ENCODE results near the gene SPTBN1. TPM values are rescaled to one million over a fixed set of nuclear protein-coding genes. Genes with fewer than 3 reads are reported as not detected.

SPTBN1 gene
- total RNA-seq, 2 donors from 2014 or later: 117 to 135 TPM

DNA sequence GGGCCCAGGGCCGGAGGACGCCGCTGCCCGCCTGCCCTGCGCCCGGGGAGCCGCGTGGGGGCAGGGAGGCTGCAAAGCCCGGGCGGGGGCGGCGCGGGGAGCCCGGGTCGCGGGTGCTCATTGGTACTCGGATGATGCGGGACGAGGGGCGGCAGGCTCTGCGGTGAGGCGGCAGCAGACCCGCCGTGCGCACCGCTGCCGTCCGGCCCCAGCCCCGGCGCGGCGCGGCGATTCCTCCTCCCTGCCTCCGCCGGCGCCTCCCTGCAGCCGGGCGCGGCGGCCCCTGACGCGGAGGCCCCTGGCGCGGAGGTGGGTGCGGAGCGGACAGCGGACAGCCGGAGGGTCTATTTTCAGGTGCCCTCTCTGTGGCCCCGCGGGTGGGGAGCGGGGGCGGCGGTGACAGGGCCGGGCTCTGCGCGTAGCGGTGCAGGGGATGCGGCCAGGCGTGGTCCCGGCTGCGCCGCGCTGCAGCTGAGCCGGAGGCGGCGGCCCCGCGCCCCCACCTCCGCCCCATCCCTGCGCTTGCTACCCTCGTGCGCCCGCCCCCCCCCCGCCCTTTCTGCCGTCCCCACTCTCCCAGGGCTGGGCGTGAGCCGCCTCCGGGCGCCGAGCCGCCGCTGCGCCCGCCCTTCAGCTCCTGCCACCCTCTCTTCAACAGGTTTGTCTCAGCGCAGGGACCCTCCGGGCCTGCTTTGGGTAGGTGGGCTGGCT is 640 bp downstream of the SPTBN1 start:
- no peak overlapping the region for H3K27ac Mint-ChIP-seq
- ATAC-seq (peak; percentile 57 to 58), DNase-seq (ENCODE audit: low spot score in 2 of 2) (peak in 1 of 2 donors; percentile 28)
- peaks cover 0 to 5% of the 10 kb centered on the region in 2 donors for H3K36me3 Mint-ChIP-seq
- H3K9me3 Mint-ChIP-seq: no peaks in the 10 kb centered on the region

GRCh38 chr2:54457323-54458023 is 1.3 kb downstream of the SPTBN1 start:
- DNase-seq (ENCODE audit: low spot score in 2 of 2) (peak in 1 of 2 donors; percentile 13), ATAC-seq (peak; percentile 22 to 50)
- H3K36me3 Mint-ChIP-seq: peaks cover 0 to 5% of the 10 kb centered on the region in 2 donors
- H3K9me3 Mint-ChIP-seq: no peaks in the 10 kb centered on the region
- no peak overlapping the region for H3K27ac Mint-ChIP-seq

DNA sequence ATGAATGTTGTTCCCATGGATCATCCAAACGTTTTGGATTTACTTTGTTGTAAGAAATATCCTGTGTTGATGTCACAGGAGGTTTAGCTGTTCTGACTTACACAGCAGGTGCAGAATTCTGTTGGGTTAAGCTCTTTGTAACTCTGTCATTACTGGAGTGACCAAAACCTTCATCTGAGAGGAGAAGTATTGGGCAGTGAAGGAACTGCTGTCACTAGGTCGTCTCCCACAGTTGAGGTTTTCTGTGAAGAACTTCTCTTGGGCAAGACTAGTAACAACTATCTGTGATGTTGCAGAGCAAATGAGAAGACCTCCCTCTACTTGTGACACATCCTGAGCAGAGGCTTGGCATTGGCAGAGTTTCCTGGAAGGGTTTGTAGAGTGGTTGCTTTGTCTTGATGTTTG is 2.9 kb downstream of the SPTBN1 start:
- peak in 1 of 2 donors; percentile 36 for ATAC-seq
- Mint-ChIP-seq H3K36me3 (peaks cover 0 to 5% of the 10 kb centered on the region in 2 donors), H3K9me3 (no peaks in the 10 kb centered on the region), H3K27ac (no peak overlapping the region)
- no peak for DNase-seq (ENCODE audit: low spot score in 2 of 2)

GRCh38 chr2:54461261-54461660 is 5.1 kb downstream of the SPTBN1 start:
- H3K9me3 Mint-ChIP-seq: no peaks in the 10 kb centered on the region
- no peak for DNase-seq (ENCODE audit: low spot score in 2 of 2)
- no peak overlapping the region for H3K27ac Mint-ChIP-seq
- H3K36me3 Mint-ChIP-seq: no peaks in the 10 kb centered on the region
- no peak for ATAC-seq

- Mint-ChIP-seq H3K9me3 (no peaks in the 10 kb centered on the region), H3K27ac (no peak overlapping the region), H3K36me3 (no peaks in the 10 kb centered on the region)
- ATAC-seq (no peak), DNase-seq (ENCODE audit: low spot score in 2 of 2) (no peak)
Measured at GRCh38 chr2:54464341-54464740, 8.2 kb downstream of the SPTBN1 start.

GRCh38 chr2:54465143-54465542 is 9.0 kb downstream of the SPTBN1 start:
- Mint-ChIP-seq H3K27ac (no peak overlapping the region), H3K36me3 (no peaks in the 10 kb centered on the region), H3K9me3 (no peaks in the 10 kb centered on the region)
- ATAC-seq (no peak), DNase-seq (ENCODE audit: low spot score in 2 of 2) (no peak)

DNA sequence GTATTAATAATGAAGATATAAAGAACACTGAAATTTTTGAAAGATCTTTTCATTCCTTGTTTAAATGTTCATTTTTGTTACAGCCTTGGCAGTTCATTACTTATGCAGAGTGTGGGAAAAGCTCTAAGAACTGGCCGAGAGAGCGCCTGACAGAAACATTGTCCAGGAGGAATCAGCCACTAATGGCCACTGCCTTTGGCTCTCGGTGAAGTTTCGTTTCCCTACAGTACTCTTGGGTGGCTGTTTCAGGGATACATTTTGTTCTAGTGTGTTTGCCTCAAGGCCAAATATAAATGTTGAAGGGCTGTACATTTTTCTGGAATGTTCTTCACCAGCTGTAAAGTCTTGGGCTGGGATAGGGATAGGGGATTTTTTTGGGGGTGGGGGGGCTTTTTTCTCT is 10.7 kb downstream of the SPTBN1 start:
- H3K9me3 Mint-ChIP-seq: no peaks in the 10 kb centered on the region
- no peak for ATAC-seq
- no peak for DNase-seq (ENCODE audit: low spot score in 2 of 2)

DNA sequence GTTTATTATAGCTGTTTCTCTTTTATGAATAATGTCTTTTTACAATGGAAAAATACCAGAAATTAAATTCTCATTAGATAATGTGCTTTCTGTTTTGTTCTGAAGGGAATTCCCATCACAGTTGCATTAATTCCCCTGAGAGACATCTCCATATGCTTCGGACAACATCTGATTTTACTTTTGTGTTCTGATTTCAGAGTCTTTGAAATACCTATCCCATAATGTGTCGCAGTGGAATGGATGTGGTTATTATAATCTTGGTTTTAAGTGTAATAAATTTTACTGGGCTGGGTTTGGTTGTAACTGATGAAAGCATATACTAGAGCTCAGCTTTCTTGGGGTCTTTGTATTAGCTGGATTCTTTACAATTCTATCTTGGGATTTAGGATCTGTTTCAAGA is 12.5 kb downstream of the SPTBN1 start:
- Mint-ChIP-seq H3K9me3 (no peaks in the 10 kb centered on the region), H3K27ac (no peak overlapping the region), H3K36me3 (no peaks in the 10 kb centered on the region)
- no peak for ATAC-seq
- no peak for DNase-seq (ENCODE audit: low spot score in 2 of 2)

More for the DNA sequence above, 10.7 kb downstream of the SPTBN1 start:
- Mint-ChIP-seq H3K27ac (no peak overlapping the region), H3K36me3 (no peaks in the 10 kb centered on the region)

DNA sequence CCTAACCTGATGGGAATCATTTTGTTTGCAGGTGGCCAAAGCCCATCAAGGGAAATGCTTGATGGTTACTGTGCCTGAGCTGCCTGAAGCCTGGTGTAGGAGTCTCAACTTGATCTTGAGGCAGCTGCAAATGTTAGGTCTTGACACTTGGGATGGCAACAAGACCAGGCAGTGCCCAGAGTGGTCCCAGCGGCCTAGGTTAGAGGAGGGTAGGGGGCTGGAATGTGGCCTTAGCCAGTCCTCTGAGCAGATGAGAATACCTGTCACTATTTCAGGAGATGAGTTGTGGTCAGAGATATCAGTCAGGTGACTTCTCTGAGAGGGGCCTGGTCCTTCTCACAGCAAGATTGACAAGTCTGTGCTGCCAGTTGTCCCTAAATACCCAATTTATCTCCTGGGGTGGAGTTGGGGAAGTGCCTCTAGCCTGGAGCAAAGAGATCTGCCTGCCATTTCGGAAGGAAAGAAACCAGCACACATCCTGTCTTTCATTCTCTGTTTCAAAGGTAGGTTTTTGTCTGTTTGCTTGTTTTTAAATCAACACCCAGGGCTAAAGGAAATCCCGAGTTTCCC is 13.4 kb downstream of the SPTBN1 start:
- no peak for ATAC-seq
- Mint-ChIP-seq H3K36me3 (no peaks in the 10 kb centered on the region), H3K27ac (no peak overlapping the region)

DNA sequence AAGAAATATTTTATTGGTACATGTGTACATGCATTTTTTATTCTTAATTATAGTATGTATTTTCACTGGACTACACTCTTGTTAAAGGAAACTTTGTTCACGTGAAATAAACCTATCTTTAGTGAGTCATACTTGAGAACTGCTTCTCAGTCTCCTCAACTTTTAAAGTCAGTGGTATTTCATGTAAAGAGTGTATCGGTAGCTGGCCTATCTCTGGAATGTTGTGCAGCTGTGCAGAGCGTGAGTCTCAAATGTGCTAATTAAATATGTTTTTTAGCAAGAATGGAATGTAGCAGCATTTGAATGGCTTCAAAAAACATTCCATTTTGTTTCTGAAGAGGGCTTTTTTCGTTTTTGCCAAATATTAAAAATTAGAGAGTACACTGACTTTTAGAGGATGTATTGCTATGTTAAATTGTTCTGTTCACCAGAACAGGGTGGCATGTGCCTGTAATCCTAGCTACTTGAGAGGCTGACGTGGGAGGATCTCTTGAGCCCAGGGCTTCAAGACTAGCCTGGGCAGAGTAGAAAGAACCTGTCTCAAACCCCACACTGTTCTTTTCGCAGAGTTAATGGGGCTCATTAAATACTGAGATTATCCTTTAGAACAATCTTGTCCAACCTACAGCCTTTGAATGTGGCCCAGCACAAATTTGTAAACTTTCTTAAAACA is 14.3 kb downstream of the SPTBN1 start:
- Mint-ChIP-seq H3K27ac (no peak overlapping the region), H3K36me3 (no peaks in the 10 kb centered on the region), H3K9me3 (no peaks in the 10 kb centered on the region)
- DNase-seq (ENCODE audit: low spot score in 2 of 2) (no peak), ATAC-seq (no peak)

More for the DNA sequence above, 13.4 kb downstream of the SPTBN1 start:
- no peak for DNase-seq (ENCODE audit: low spot score in 2 of 2)
- H3K9me3 Mint-ChIP-seq: no peaks in the 10 kb centered on the region

DNA sequence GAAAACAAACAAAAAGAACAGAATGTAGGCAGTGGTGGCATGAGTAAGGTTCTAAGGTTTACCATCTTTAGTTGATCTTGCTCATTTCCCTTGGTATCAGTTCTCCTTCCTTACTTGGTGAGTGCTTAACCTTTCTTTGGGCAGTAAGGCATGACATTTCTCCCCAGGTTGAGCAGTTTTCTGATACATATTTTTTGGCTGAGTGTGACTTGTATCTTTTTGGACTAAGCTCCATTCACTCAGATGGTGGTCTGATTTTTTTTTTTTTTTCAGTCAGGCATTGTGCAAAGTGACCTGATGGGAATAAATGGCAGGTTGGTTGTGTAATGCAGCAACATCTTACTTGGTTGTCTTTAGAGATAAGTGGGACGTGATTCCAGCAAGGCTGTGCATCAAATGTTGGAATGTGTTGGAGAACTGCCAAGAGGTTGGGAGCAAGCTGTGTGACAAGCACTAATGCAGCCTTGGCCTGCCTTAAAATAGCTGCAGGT is 15.1 kb downstream of the SPTBN1 start:
- ATAC-seq: no peak
- no peak for DNase-seq (ENCODE audit: low spot score in 2 of 2)
- Mint-ChIP-seq H3K36me3 (no peaks in the 10 kb centered on the region), H3K27ac (no peak overlapping the region), H3K9me3 (no peaks in the 10 kb centered on the region)

DNA sequence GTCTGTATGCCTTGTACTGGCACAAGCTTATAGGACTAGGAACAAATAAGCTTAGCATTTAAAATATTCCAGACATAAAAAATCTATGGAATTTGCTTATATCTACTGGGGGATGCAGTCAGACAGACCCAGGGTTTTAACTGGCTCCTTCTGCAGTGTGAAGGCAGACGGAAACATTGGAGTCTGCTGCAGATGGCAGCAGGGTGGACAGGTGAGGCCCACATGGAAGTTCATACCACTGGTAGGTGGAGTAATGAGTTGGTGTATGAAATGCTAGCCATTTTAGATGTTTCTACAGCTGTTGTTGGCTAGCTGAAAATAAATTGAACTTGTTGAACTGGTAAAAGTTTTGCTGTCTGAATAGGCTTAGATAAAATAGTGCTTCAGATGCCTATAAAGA is 17.7 kb downstream of the SPTBN1 start:
- H3K36me3 Mint-ChIP-seq: no peaks in the 10 kb centered on the region
- ATAC-seq (no peak), DNase-seq (ENCODE audit: low spot score in 2 of 2) (no peak)
- H3K27ac Mint-ChIP-seq: no peak overlapping the region
- no peaks in the 10 kb centered on the region for H3K9me3 Mint-ChIP-seq

GRCh38 chr2:54475285-54475684 is 19.2 kb downstream of the SPTBN1 start:
- no peak for DNase-seq (ENCODE audit: low spot score in 2 of 2)
- H3K9me3 Mint-ChIP-seq: no peaks in the 10 kb centered on the region
- no peak overlapping the region for H3K27ac Mint-ChIP-seq
- no peaks in the 10 kb centered on the region for H3K36me3 Mint-ChIP-seq
- ATAC-seq: no peak

- H3K27ac Mint-ChIP-seq: no peak overlapping the region
- H3K36me3 Mint-ChIP-seq: no peaks in the 10 kb centered on the region
- DNase-seq (ENCODE audit: low spot score in 2 of 2) (no peak), ATAC-seq (no peak)
- H3K9me3 Mint-ChIP-seq: no peaks in the 10 kb centered on the region
Measured at GRCh38 chr2:54475919-54476318, 19.8 kb downstream of the SPTBN1 start.

GRCh38 chr2:54476852-54477251 is 20.7 kb downstream of the SPTBN1 start:
- H3K36me3 Mint-ChIP-seq: no peaks in the 10 kb centered on the region
- no peak overlapping the region for H3K27ac Mint-ChIP-seq
- ATAC-seq (no peak), DNase-seq (ENCODE audit: low spot score in 2 of 2) (no peak)
- H3K9me3 Mint-ChIP-seq: peaks cover 0 to 3% of the 10 kb centered on the region in 2 donors

- H3K27ac Mint-ChIP-seq: no peak overlapping the region
- no peaks in the 10 kb centered on the region for H3K36me3 Mint-ChIP-seq
- DNase-seq (ENCODE audit: low spot score in 2 of 2) (no peak), ATAC-seq (no peak)
- peaks cover 0 to 3% of the 10 kb centered on the region in 2 donors for H3K9me3 Mint-ChIP-seq
Measured at GRCh38 chr2:54477896-54478295, 21.8 kb downstream of the SPTBN1 start.

DNA sequence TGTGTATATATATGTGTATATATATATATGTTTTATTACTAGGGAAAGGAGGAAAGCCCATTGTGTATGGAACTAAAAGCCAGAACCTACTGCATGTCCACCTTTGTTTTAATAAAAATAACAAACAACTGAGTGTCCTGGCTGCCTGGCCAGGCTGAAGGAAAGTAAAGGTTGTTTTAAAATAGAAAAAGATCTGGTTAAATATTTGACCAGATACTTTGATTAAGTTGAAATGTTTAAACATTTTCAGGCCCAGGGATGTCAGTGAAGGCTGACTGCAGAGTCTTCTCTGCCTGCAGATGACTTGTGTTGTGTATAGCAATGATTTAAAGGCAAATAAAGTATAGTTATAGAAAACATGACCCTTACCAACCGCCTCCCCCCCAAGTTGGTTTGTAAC is 22.8 kb downstream of the SPTBN1 start:
- Mint-ChIP-seq H3K27ac (no peak overlapping the region), H3K36me3 (no peaks in the 10 kb centered on the region), H3K9me3 (peaks cover 0 to 3% of the 10 kb centered on the region in 2 donors)
- no peak for ATAC-seq
- DNase-seq (ENCODE audit: low spot score in 2 of 2): no peak
